T-cell (primary cell): ENCODE results near the gene THOC7. TPM values are rescaled to one million over a fixed set of nuclear protein-coding genes. Genes with fewer than 3 reads are reported as not detected.

Experiments used
- ATAC-seq, 4 experiments: fragments of 200-7000 bp in 3 of 4; fragments of 150-1000 bp in 1 of 4; cut with Tn5 transposase; replicated peaks in 1 of 4; 1 replicate in 3 of 4; 2 replicates in 1 of 4; pipeline ENCODE4 v1.10.0; 2021; ENCODE audit warnings: moderate library complexity in 3 of 4, mild to moderate bottlenecking in 2 of 4, moderate number of reproducible peaks in 1 of 4
- CTCF ChIA-PET, 2 donors: fragments of 300-600 bp; sonication (Branson Sonifier 250); formaldehyde crosslinking; loops; one replicate each; lab custom pipeline; 2022; ENCODE audit warnings: antibody characterized with exemption in 2 of 2; lab: Charles Lee
- POLR2A ChIA-PET, 2 donors: fragments of 300-600 bp; sonication (Branson Sonifier 250); formaldehyde crosslinking; loops; one replicate each; lab custom pipeline; 2022; ENCODE audit warnings: antibody characterized with exemption in 2 of 2; lab: Charles Lee
- DNase-seq, 35 experiments: peaks; one replicate each; pipeline versions ENCODE4 v3.0.0 to v3.0.0-alpha.2; 2013 to 2023
- H3K27ac ChIP-seq: one replicate; pipeline ENCODE4 v1.5.1; 2013; ENCODE audit warnings: low read length
- H3K27me3 ChIP-seq, 2 experiments: replicated peaks in 1 of 2; 1 replicate in 1 of 2; 2 replicates in 1 of 2; pipeline versions ENCODE4 v1.6.1 to v1.7.0; 2013; ENCODE audit warnings: low read length in 1 of 2, mixed read lengths in 1 of 2; ENCODE audit not compliant: control insufficient read depth in 2 of 2, insufficient read depth in 2 of 2; ENCODE audit errors: extremely low read depth in 1 of 2
- H3K36me3 ChIP-seq, 2 donors: 1 replicate in 1 of 2; 2 replicates in 1 of 2; pipeline versions ENCODE4 v1.6.1 to v1.7.0; 2013; ENCODE audit warnings: low read length in 1 of 2; ENCODE audit not compliant: control insufficient read depth in 2 of 2, insufficient read depth in 1 of 2; ENCODE audit errors: extremely low read depth in 1 of 2
- H3K4me1 ChIP-seq, 2 experiments: 1 replicate in 1 of 2; 2 replicates in 1 of 2; pipeline versions ENCODE4 v1.6.1 to v1.7.0; 2013; ENCODE audit warnings: low read length in 2 of 2, mixed read lengths in 1 of 2; ENCODE audit not compliant: insufficient read depth in 2 of 2, control insufficient read depth in 1 of 2; ENCODE audit errors: extremely low read depth in 1 of 2
- H3K4me3 ChIP-seq, 2 donors: 1 replicate in 1 of 2; 2 replicates in 1 of 2; pipeline versions ENCODE4 v1.5.1 to v1.7.0; 2013; ENCODE audit warnings: mild to moderate bottlenecking in 2 of 2, low read length in 1 of 2, moderate library complexity in 1 of 2; ENCODE audit not compliant: control insufficient read depth in 1 of 2; ENCODE audit errors: extremely low read depth in 1 of 2
- H3K9me3 ChIP-seq: 2 replicates; pipeline ENCODE4 v1.7.0; 2013
- H3K27ac Mint-ChIP-seq, 2 donors: one replicate each; pipeline ENCODE4 v1.8.0; 2020 to 2021; ENCODE audit warnings: mild to moderate bottlenecking in 2 of 2, mixed read lengths in 2 of 2
- H3K27me3 Mint-ChIP-seq, 2 donors: one replicate each; pipeline ENCODE4 v1.8.0; 2021 to 2022; ENCODE audit warnings: mixed read lengths in 2 of 2
- H3K36me3 Mint-ChIP-seq: one replicate; pipeline ENCODE4 v1.8.0; 2021; ENCODE audit warnings: mixed read lengths
- H3K4me1 Mint-ChIP-seq, 3 donors: one replicate each; pipeline ENCODE4 v1.8.0; 2020 to 2022; ENCODE audit warnings: mixed read lengths in 3 of 3, mild to moderate bottlenecking in 1 of 3
- H3K4me3 Mint-ChIP-seq, 3 donors: one replicate each; pipeline ENCODE4 v1.8.0; 2020 to 2022; ENCODE audit warnings: mild to moderate bottlenecking in 3 of 3, mixed read lengths in 3 of 3, moderate library complexity in 3 of 3
- H3K9me3 Mint-ChIP-seq, 3 donors: one replicate each; pipeline ENCODE4 v1.8.0; 2020 to 2022; ENCODE audit warnings: mixed read lengths in 3 of 3
- WGBS: methylation state at CpG from one replicate; pipeline ENCODE4 v1.1.5; 2013; ENCODE audit warnings: missing lambda C conversion rate; ENCODE audit not compliant: insufficient coverage; 5-methylcytosine and 5-hydroxymethylcytosine counted together
- total RNA-seq, 35 experiments: library from RNA in 6 of 35; stranded (reverse) in 6 of 35; fragments of 120-200 nt in 1 of 35; gene quantifications; one replicate each; pipeline versions ENCODE4 v1.2.1 to v1.2.4 and lab custom pipeline; 2013 to 2026

The THOC7 gene
- total RNA-seq, 5 donors from 2014 or later (not counting 1 experiment from before 2014, with no cell fraction given): 30.9 to 36.9 (median 33.1) TPM

DNA sequence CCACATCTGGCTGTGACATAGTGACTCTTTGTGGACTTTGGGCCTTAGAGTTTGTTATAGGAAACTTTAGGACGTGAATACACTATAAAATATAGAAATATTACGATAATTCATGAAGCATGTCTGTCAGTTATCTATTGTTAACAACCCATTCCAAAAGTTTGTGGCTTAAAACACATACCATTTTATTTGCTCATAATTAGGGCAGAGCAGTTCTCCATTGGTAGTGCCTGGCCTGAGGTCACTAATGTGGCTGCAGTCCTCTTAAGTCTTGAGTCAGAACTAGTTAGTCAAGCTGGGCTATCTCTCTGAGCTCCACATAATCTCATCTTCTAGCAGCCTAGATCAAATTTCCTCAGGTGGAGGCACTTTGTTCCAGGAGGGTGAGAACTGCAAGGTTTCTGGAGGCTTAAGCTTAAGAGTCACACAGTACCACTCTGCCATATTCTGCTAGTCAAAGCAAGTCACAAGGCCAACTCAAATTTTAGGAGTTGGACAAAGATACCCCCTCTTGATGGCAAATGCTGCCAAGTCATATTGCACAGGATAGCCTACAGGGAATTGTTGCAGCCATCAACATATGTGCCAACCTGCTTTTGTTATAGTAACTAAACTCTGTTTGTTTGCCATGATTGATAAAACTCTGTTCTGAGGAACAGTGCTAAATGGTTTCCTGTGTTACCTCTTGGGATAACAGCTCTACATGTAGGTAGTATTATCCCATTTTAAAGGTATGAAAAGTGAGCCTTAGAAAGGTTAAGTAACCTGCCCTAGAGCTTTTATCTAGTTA lies 8.7 kb upstream of the THOC7 start:
- no peaks in the 10 kb centered on the region for H3K9me3 Mint-ChIP-seq
- ChIA-PET POLR2A (interaction anchor here in 1 of 2 donors (0.6 kb wide), 1 partner anchor 120 kb away, joined by 3 read pairs; no protein-coding TSS in a partner anchor), CTCF (interaction anchor here (0.7 kb wide), 2 partner anchors 12 to 69 kb away, joined by 3 read pairs; no protein-coding TSS in a partner anchor)
- WGBS: no CpG with 5 or more reads among the region's 2 CpGs
- no peak overlapping the region for H3K27ac Mint-ChIP-seq
- no peaks in the 10 kb centered on the region for H3K36me3 ChIP-seq
- DNase-seq (no peak), ATAC-seq (no peak)
- H3K4me3 ChIP-seq: no peak overlapping the region
- H3K9me3 ChIP-seq: no peaks in the 10 kb centered on the region
- no peak overlapping the region for H3K27ac ChIP-seq
- peaks cover 76 to 83% (median 77%) of the 10 kb centered on the region in 3 donors for H3K4me1 Mint-ChIP-seq
- peaks cover 4% of the 10 kb centered on the region for H3K36me3 Mint-ChIP-seq
- no peaks in the 10 kb centered on the region for H3K27me3 ChIP-seq
- no peaks in the 10 kb centered on the region for H3K27me3 Mint-ChIP-seq
- H3K4me3 Mint-ChIP-seq: no peak overlapping the region
- H3K4me1 ChIP-seq: peaks cover 1 to 2% of the 10 kb centered on the region in 2 experiments

DNA sequence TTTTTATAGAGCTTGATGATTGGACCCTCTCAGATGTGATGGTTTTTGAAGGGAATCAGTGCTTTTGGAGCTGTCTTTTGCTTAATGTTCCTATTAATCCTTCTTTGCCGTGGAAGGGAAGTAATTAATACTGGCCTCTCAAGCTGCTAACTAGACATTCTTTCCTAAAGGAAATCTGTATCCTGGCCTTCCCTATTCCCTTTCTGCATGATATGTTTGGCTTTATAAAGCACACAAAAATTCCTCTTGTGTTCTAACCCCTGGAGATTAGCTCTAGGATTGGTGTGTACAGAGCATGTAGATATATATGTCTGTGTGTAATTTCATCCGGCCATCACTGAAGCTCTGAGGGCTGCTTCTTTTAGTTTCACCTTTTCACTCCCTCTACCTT lies 7.0 kb upstream of the THOC7 start:
- ChIA-PET POLR2A (no interaction called here), CTCF (no interaction called here)
- Histone ChIP-seq H3K4me3 (no peak overlapping the region), H3K36me3 (no peaks in the 10 kb centered on the region), H3K27me3 (no peaks in the 10 kb centered on the region), H3K4me1 (no peaks in the 10 kb centered on the region), H3K9me3 (no peaks in the 10 kb centered on the region), H3K27ac (no peak overlapping the region)
- WGBS: no CpG with 5 or more reads among the region's 2 CpGs
- H3K9me3 Mint-ChIP-seq: no peaks in the 10 kb centered on the region
- ATAC-seq (no peak), DNase-seq (no peak)
- H3K4me1 Mint-ChIP-seq: peaks cover 70 to 76% (median 70%) of the 10 kb centered on the region in 3 donors
- H3K36me3 Mint-ChIP-seq: peaks cover 13% of the 10 kb centered on the region
- H3K27me3 Mint-ChIP-seq: no peaks in the 10 kb centered on the region
- H3K27ac Mint-ChIP-seq: no peak overlapping the region
- no peak overlapping the region for H3K4me3 Mint-ChIP-seq

DNA sequence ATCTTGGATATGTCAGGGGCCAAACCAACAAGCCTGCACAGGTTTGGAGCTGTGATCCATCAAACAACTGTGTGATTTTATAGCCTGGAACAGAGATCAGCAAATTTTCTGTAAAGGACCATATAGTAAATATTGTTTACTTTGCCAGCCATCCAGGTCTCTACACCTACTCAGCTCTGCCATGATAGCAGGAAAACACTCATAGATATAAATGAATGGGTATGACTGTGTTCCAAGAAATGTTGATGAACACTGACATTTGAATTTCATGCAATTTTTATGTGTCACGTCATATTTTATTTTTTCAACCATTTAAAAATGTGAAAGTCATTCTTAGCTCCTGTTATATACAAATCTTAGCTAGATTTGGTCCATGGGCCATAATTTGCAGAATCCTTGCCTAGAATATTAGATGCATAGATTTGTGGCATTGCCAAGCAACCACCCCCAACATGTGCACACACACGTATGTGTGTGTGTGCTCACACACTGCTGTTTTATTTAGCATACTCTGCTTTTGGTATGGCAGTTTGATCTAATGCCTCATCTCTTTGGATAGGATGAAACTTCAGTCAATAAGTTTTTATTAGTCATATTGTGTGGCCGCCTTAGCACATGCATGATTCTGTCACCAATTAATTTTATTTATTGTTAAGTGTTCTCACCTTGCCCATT lies 6.5 kb upstream of the THOC7 start:
- Mint-ChIP-seq H3K36me3 (peaks cover 13% of the 10 kb centered on the region), H3K9me3 (no peaks in the 10 kb centered on the region), H3K27me3 (no peaks in the 10 kb centered on the region), H3K27ac (no peak overlapping the region), H3K4me3 (no peak overlapping the region), H3K4me1 (peaks cover 69 to 75% (median 69%) of the 10 kb centered on the region in 3 donors)
- H3K27ac ChIP-seq: no peak overlapping the region
- no CpG with 5 or more reads among the region's 3 CpGs for WGBS
- no peak for ATAC-seq
- no peaks in the 10 kb centered on the region for H3K36me3 ChIP-seq
- POLR2A ChIA-PET: interaction anchor here in 1 of 2 donors (0.7 kb wide), 1 partner anchor 138 kb away, joined by 3 read pairs; no protein-coding TSS in a partner anchor
- H3K4me1 ChIP-seq: peaks cover 3% of the 10 kb centered on the region in 2 experiments
- CTCF ChIA-PET: no interaction called here
- H3K9me3 ChIP-seq: no peaks in the 10 kb centered on the region
- no peak overlapping the region for H3K4me3 ChIP-seq
- no peak for DNase-seq
- no peaks in the 10 kb centered on the region for H3K27me3 ChIP-seq

DNA sequence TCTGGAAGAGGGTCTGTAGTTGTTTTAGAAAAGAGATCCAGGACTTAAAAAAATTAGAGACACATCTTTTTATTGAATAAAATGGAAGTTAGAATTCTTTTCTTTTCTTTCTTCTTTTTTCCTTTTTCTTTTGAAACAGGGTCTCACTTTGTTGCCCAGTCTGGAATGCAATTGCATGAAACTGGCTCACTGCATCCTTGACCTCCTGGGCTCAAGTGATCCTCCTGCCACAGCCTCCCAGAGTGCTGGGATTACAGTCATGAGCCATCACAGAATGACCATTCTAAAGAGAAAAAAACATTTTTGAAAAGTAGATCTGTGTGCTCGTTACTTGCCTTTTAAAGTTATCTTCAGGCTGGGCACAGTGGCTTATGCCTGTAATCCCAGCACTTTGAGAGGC lies 3.6 kb upstream of the THOC7 start:
- H3K4me3 Mint-ChIP-seq: no peak overlapping the region
- H3K4me1 Mint-ChIP-seq: peaks cover 64 to 71% (median 67%) of the 10 kb centered on the region in 3 donors
- H3K27me3 ChIP-seq: no peaks in the 10 kb centered on the region
- ATAC-seq (no peak), DNase-seq (no peak)
- CTCF ChIA-PET: interaction anchor here in 1 of 2 donors (0.6 kb wide), 1 partner anchor 36 kb away, joined by 4 read pairs; no protein-coding TSS in a partner anchor
- POLR2A ChIA-PET: interaction anchor here in 1 of 2 donors (0.6 kb wide), 1 partner anchor 15 kb away, joined by 8 read pairs; no protein-coding TSS in a partner anchor
- peak overlapping the region in 1 of 2 donors; percentile 31 for H3K27ac Mint-ChIP-seq
- WGBS: 100% methylated on average over 1 of the region's 1 CpG
- H3K36me3 ChIP-seq: no peaks in the 10 kb centered on the region
- H3K4me1 ChIP-seq: peaks cover 9 to 14% of the 10 kb centered on the region in 2 experiments
- H3K27me3 Mint-ChIP-seq: no peaks in the 10 kb centered on the region
- no peaks in the 10 kb centered on the region for H3K9me3 Mint-ChIP-seq
- no peaks in the 10 kb centered on the region for H3K9me3 ChIP-seq
- H3K4me3 ChIP-seq: no peak overlapping the region
- peaks cover 9% of the 10 kb centered on the region for H3K36me3 Mint-ChIP-seq
- no peak overlapping the region for H3K27ac ChIP-seq

DNA sequence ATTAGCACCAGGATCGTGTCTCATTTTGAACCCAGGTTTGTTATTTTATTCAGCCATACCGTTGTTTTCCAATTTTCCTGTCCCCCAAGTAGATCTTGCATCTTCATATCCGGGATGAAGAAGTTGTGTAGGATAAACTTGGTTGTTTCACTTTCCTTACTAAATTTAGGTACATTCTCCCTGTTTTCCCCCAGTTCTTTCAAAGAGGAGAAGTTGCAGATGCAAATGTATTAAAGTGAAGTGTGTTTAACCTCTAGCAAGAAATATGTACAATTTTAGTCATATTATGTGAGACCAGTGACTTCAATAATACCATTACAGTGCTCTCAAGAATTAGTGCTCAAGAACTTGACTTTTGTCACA lies 1.3 kb upstream of the THOC7 start:
- Histone ChIP-seq H3K27ac (peak overlapping the region; percentile 5), H3K27me3 (no peaks in the 10 kb centered on the region), H3K36me3 (no peaks in the 10 kb centered on the region), H3K4me3 (peak overlapping the region; percentile 58 to 91), H3K9me3 (no peaks in the 10 kb centered on the region), H3K4me1 (peaks cover 9 to 14% of the 10 kb centered on the region in 2 experiments)
- peaks cover 70 to 74% (median 73%) of the 10 kb centered on the region in 3 donors for H3K4me1 Mint-ChIP-seq
- peak overlapping the region; percentile 84 to 91 (median 90) for H3K4me3 Mint-ChIP-seq
- POLR2A ChIA-PET: no interaction called here
- H3K9me3 Mint-ChIP-seq: no peaks in the 10 kb centered on the region
- ATAC-seq (no peak), DNase-seq (no peak)
- no CpG with 5 or more reads among the region's 3 CpGs for WGBS
- H3K27me3 Mint-ChIP-seq: no peaks in the 10 kb centered on the region
- peak overlapping the region; percentile 88 to 93 for H3K27ac Mint-ChIP-seq
- CTCF ChIA-PET: no interaction called here
- peaks cover 9% of the 10 kb centered on the region for H3K36me3 Mint-ChIP-seq
